ENCODE results near the gene ZC3H14. TPM values are rescaled to one million over a fixed set of nuclear protein-coding genes. Genes with fewer than 3 reads are reported as not detected.

ZC3H14 gene
- polyA plus RNA-seq, 3 donors = 18.9 to 30.2 (median 27.1) TPM

DNA sequence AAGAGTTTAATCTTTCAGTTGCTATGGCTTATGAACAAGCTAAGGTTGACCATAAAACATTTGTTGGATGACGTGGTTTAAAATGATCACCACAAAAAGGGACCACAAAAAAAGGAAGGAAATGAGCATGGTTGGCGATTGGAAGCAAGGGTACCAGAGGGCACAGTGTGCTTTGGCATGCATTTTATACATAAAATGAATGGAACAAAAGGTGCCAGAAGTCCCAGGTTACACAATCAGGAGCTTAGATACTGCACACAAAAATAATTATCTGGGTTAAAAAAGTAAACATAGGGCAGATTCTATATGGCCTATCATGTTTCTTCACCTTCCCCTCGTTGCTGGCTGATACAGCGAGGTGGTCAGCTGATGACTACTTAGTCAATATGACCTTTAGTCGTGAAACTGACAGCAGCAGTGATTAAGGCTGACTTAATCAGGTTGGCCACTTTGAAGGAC, 50.7 kb downstream of the ZC3H14 start:
- H3K27me3 ChIP-seq (ENCODE audit: control insufficient read depth in 2 of 2, insufficient read depth in 2 of 2, low read length in 2 of 2) = no peaks in the 10 kb centered on the region
- no peak overlapping the region for H3K9ac ChIP-seq (ENCODE audit: insufficient read depth, low read length, poor library complexity, severe bottlenecking)
- Mint-ChIP-seq H3K27me3 (ENCODE audit: low read depth in 3 of 3) (peaks cover 0 to 2% (median 0%) of the 10 kb centered on the region in 3 donors), H3K4me3 (no peak overlapping the region), H3K27ac (peak overlapping the region in 1 of 7 donors; percentile 6), H3K9me3 (peaks cover 0 to 1% (median 0%) of the 10 kb centered on the region in 7 donors), H3K36me3 (peaks cover 56 to 57% of the 10 kb centered on the region in 2 donors), H3K4me1 (peaks cover 9% of the 10 kb centered on the region)
- intact Hi-C loops (cut with micrococcal nuclease) = no loop called here
- DNase-seq = peak in 1 of 3 donors; percentile 11
- H3K4me2 ChIP-seq (replicated peaks; ENCODE audit: extremely low read depth, low read length, poor library complexity, severe bottlenecking) = no peak overlapping the region
- 0% methylated on average over 1 of the region's 5 CpGs for WGBS (ENCODE audit: insufficient coverage)
- peaks cover 41 to 52% of the 10 kb centered on the region in 2 donors for H3K36me3 ChIP-seq (replicated peaks in 1 of 2; ENCODE audit: control insufficient read depth in 1 of 2, insufficient read depth in 2 of 2, low read length in 2 of 2)
- no peak overlapping the region for H3K27ac ChIP-seq (ENCODE audit: low read depth in 1 of 2, low read length in 2 of 2)
- TF ChIP-seq, protein P1, sequence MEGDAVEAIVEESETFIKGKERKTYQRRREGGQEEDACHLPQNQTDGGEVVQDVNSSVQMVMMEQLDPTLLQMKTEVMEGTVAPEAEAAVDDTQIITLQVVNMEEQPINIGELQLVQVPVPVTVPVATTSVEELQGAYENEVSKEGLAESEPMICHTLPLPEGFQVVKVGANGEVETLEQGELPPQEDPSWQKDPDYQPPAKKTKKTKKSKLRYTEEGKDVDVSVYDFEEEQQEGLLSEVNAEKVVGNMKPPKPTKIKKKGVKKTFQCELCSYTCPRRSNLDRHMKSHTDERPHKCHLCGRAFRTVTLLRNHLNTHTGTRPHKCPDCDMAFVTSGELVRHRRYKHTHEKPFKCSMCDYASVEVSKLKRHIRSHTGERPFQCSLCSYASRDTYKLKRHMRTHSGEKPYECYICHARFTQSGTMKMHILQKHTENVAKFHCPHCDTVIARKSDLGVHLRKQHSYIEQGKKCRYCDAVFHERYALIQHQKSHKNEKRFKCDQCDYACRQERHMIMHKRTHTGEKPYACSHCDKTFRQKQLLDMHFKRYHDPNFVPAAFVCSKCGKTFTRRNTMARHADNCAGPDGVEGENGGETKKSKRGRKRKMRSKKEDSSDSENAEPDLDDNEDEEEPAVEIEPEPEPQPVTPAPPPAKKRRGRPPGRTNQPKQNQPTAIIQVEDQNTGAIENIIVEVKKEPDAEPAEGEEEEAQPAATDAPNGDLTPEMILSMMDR (IDR thresholded peaks at IDR 0.05) = no peak
- H4K20me1 ChIP-seq (ENCODE audit: insufficient read depth, low read length) = no peaks in the 10 kb centered on the region
- no peaks in the 10 kb centered on the region for H3K9me3 ChIP-seq (replicated peaks in 1 of 2; ENCODE audit: control insufficient read depth in 1 of 2, insufficient read depth in 1 of 2, low read length in 2 of 2)
- H2AFZ ChIP-seq (ENCODE audit: insufficient read depth, low read depth, low read length, poor library complexity, severe bottlenecking) = no peak overlapping the region
- peaks cover 6 to 10% of the 10 kb centered on the region in 2 donors for H3K4me1 ChIP-seq (ENCODE audit: control insufficient read depth in 1 of 2, insufficient read depth in 2 of 2, low read length in 2 of 2)
- H3K79me2 ChIP-seq (ENCODE audit: insufficient read depth, low read length) = no peaks in the 10 kb centered on the region
- no peak overlapping the region for H3K4me3 ChIP-seq (replicated peaks in 1 of 3; ENCODE audit: low read depth in 2 of 3, low read length in 3 of 3)

DNA sequence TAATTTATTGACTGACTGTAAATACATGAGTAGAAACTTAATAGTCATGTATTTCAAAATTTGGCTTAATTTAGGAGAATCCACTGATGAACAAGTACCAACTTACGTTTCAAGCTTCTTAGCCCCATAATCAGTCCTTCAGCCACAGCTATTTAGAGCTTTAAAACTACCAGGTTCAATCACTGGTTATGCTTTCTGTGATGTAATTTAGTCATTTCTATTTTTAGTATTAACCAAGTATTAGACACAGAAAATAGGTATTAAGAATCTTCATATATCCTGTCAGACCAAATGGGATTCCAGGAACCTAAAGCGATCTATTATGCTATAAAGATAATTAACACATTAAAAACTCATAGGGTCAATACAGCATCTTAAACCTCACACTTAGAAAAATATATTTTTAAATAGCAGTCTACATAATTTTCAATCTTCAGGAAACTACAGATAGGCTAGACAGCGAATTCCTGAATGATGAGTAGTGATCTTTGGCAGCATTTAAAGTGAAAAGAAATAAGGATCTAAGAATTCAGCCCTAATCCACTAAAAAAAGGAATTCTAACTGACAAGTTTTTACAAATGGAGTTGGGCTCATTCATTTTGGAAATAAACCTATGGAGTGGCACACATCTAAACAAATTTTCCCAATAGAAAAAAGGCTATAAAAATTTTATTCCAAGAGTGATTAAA, 51.5 kb downstream of the ZC3H14 start:
- Mint-ChIP-seq H3K27me3 (ENCODE audit: low read depth in 3 of 3) (peaks cover 0 to 2% (median 0%) of the 10 kb centered on the region in 3 donors), H3K27ac (no peak overlapping the region), H3K9me3 (peaks cover 0 to 1% (median 0%) of the 10 kb centered on the region in 7 donors), H3K36me3 (peaks cover 49% of the 10 kb centered on the region in 2 donors), H3K4me3 (no peak overlapping the region), H3K4me1 (peaks cover 9% of the 10 kb centered on the region)
- DNase-seq = no peak
- Histone ChIP-seq H3K27me3 (ENCODE audit: control insufficient read depth in 2 of 2, insufficient read depth in 2 of 2, low read length in 2 of 2) (no peaks in the 10 kb centered on the region), H3K79me2 (ENCODE audit: insufficient read depth, low read length) (no peaks in the 10 kb centered on the region), H3K4me3 (replicated peaks in 1 of 3; ENCODE audit: low read depth in 2 of 3, low read length in 3 of 3) (no peak overlapping the region), H4K20me1 (ENCODE audit: insufficient read depth, low read length) (no peaks in the 10 kb centered on the region), H3K36me3 (replicated peaks in 1 of 2; ENCODE audit: control insufficient read depth in 1 of 2, insufficient read depth in 2 of 2, low read length in 2 of 2) (peaks cover 33 to 45% of the 10 kb centered on the region in 2 donors), H2AFZ (ENCODE audit: insufficient read depth, low read depth, low read length, poor library complexity, severe bottlenecking) (no peak overlapping the region), H3K9me3 (replicated peaks in 1 of 2; ENCODE audit: control insufficient read depth in 1 of 2, insufficient read depth in 1 of 2, low read length in 2 of 2) (no peaks in the 10 kb centered on the region), H3K4me1 (ENCODE audit: control insufficient read depth in 1 of 2, insufficient read depth in 2 of 2, low read length in 2 of 2) (peaks cover 6 to 10% of the 10 kb centered on the region in 2 donors), H3K27ac (ENCODE audit: low read depth in 1 of 2, low read length in 2 of 2) (no peak overlapping the region), H3K9ac (ENCODE audit: insufficient read depth, low read length, poor library complexity, severe bottlenecking) (no peak overlapping the region), H3K4me2 (replicated peaks; ENCODE audit: extremely low read depth, low read length, poor library complexity, severe bottlenecking) (no peak overlapping the region)
- intact Hi-C loops (cut with micrococcal nuclease) = no loop called here
- TF ChIP-seq, protein P1 (IDR thresholded peaks at IDR 0.05) = no peak
- WGBS (ENCODE audit: insufficient coverage) = no CpG with 5 or more reads among the region's 3 CpGs
